Measurements from ENCODE around the gene F5.

GRCh38 chr1:169514566-169515270, 71.6 kb downstream of the F5 start:
- no peak for TF ChIP-seq CTCF (conservative IDR thresholded peaks at IDR 0.05; ENCODE audit: low read depth, low read length)
- no peak for TF ChIP-seq EZH2 (IDR thresholded peaks at IDR 0.05; ENCODE audit: borderline replicate concordance, low read depth, low read length, poor library complexity, severe bottlenecking)

All from A673 (cell line).